Measurements from ENCODE around the gene PDE7B. TPM values are rescaled to one million over a fixed set of nuclear protein-coding genes. Genes with fewer than 3 reads are reported as not detected.

PDE7B gene
- total and polyA plus RNA-seq, 2 of the 13 experiments (the other 11 are each of a cell fraction or from before 2014, with no cell fraction given) = not detected

GRCh38 chr6:136030131-136030530, 178.6 kb downstream of the PDE7B start (continued):
- TF ChIP-seq AKNA (CRISPR knock-in tag; IDR thresholded peaks at IDR 0.05; ENCODE audit: borderline replicate concordance) (no peak), ELF1 (CRISPR knock-in tag; IDR thresholded peaks at IDR 0.05) (no peak), ZFP90 (CRISPR knock-in tag; IDR thresholded peaks at IDR 0.05; ENCODE audit: borderline replicate concordance) (no peak), ZFP36L2 (CRISPR knock-in tag; IDR thresholded peaks at IDR 0.05) (no peak), THRA (CRISPR knock-in tag; IDR thresholded peaks at IDR 0.05; ENCODE audit: borderline replicate concordance) (no peak)

GRCh38 chr6:136031982-136032381, 180.5 kb downstream of the PDE7B start:
- Histone ChIP-seq H3K27ac (ENCODE audit: extremely low read length, insufficient read depth, low read length) (no peak overlapping the region), H3K9me3 (ENCODE audit: low read length) (no peaks in the 10 kb centered on the region), H3K36me3 (replicated peaks in 1 of 2; ENCODE audit: control insufficient read depth in 1 of 2, insufficient read depth in 2 of 2, low read length in 2 of 2) (no peaks in the 10 kb centered on the region), H3K4me3 (replicated peaks in 1 of 3; ENCODE audit: insufficient read depth in 1 of 3, low read depth in 2 of 3, low read length in 3 of 3) (no peak overlapping the region), H3K27me3 (ENCODE audit: control insufficient read depth in 1 of 2, insufficient read depth in 2 of 2, low read length in 2 of 2) (peaks cover 0 to 4% of the 10 kb centered on the region in 2 experiments; a peak in 1 of 5 replicates), H2AFZ (ENCODE audit: low read length) (no peak overlapping the region), H3K4me1 (ENCODE audit: insufficient read depth, low read length) (no peaks in the 10 kb centered on the region), H3K4me2 (ENCODE audit: low read depth, low read length) (no peak overlapping the region), H4K20me1 (ENCODE audit: insufficient read depth, low read length) (no peaks in the 10 kb centered on the region), H3K9ac (ENCODE audit: insufficient read depth, low read depth, low read length) (no peak overlapping the region), H3K79me2 (ENCODE audit: insufficient read depth, low read length) (no peaks in the 10 kb centered on the region)
- ATAC-seq = peak; percentile 79
- ChIA-PET POLR2A (no interaction called here), CTCF (ENCODE audit: low intra/inter-chr PET ratio, low total read pairs) (interaction anchor here (1.6 kb wide), 1 partner anchor 194 kb away, joined by 7 read pairs; no protein-coding TSS in a partner anchor)
- FAIRE-seq = peak; percentile 60
- intact Hi-C loops (cut with micrococcal nuclease; ENCODE audit: unreplicated experiment) = loop anchor here (1.0 to 5.0 kb wide), 2 partner anchors 194 to 285 kb away; no protein-coding TSS in a partner anchor
- peak; percentile 15 for DNase-seq (ENCODE audit: low spot score)
- BruUV-seq (replicated peaks) = no TSS peak
- in situ Hi-C loops (cut with HindIII; ENCODE audit: extremely low pct_ligation_motif_present, low pct_unique_long_range_greater_than_20kb) = no loop called here
- no peak for TF ChIP-seq NFYC (CRISPR knock-in tag; IDR thresholded peaks at IDR 0.05)
- peak; percentile 26; the same call in 1 of the 2 replicates for TF ChIP-seq CTCF (CRISPR knock-in tag; IDR thresholded peaks at IDR 0.05)
- no peak for TF ChIP-seq PHF5A (CRISPR knock-in tag; IDR thresholded peaks at IDR 0.05; ENCODE audit: low read depth, unreplicated experiment)
- TF ChIP-seq NFKB2 (CRISPR knock-in tag; IDR thresholded peaks at IDR 0.05; ENCODE audit: borderline replicate concordance) = no peak
- no peak for TF ChIP-seq ZSCAN9 (CRISPR knock-in tag; IDR thresholded peaks at IDR 0.05; ENCODE audit: borderline replicate concordance)
